Cardiac muscle cell (in vitro differentiated cells and primary cell): ENCODE results near the gene COPB1. TPM values are rescaled to one million over a fixed set of nuclear protein-coding genes. Genes with fewer than 3 reads are reported as not detected.

Source experiments
- DNase-seq, 2 donors: peaks; one replicate each; pipeline versions ENCODE4 v3.0.0 to v3.0.0-alpha.2; 2010 to 2017; ENCODE audit warnings: low read depth in 1 of 2, low spot score in 1 of 2
- H3K27ac ChIP-seq: fragments of 200-600 bp; sonication (generic); 2 replicates; pipeline ENCODE4 v1.5.1; 2016
- H3K27me3 ChIP-seq: fragments of 200-600 bp; sonication (generic); 2 replicates; pipeline ENCODE4 v1.6.0; 2016; ENCODE audit warnings: control low read depth
- H3K36me3 ChIP-seq: fragments of 200-600 bp; sonication (generic); 2 replicates; pipeline ENCODE4 v1.5.1; 2016; ENCODE audit warnings: control low read depth
- H3K4me1 ChIP-seq: fragments of 200-600 bp; sonication (generic); 2 replicates; pipeline ENCODE4 v1.8.1; 2017; ENCODE audit warnings: low read depth, mild to moderate bottlenecking, mixed run types
- H3K4me3 ChIP-seq: fragments of 200-600 bp; sonication (generic); 2 replicates; pipeline ENCODE4 v1.5.1; 2016; ENCODE audit warnings: mild to moderate bottlenecking
- H3K9me3 ChIP-seq: fragments of 200-600 bp; sonication (generic); 2 replicates; pipeline ENCODE4 v1.5.1; 2017; ENCODE audit warnings: low read depth, mild to moderate bottlenecking, control low read depth
- polyA plus RNA-seq: library from polyadenylated mRNA; unstranded; fragments of >200 nt; fragmentation: Nextera tagmentation; extraction: Ambion mirVana; gene quantifications from 2 replicates; pipeline ENCODE4 v1.2.1, GENCODE V29; 2016
- total RNA-seq: library from RNA; depleted of rRNA; stranded (reverse); fragments of >200 nt; gene quantifications from 2 replicates; pipeline ENCODE4 v1.2.3, GENCODE V29; 2016
- TF ChIP-seq, protein P1 (sequence below): IDR thresholded peaks from 2 replicates; pipeline ENCODE4 v1.5.1; 2012; ENCODE audit warnings: low read depth, mild to moderate bottlenecking, low read length

The COPB1 gene
- total and polyA plus RNA-seq, 2 experiments from 2014 or later, result 79.2 to 81.7 TPM

- TF ChIP-seq, protein P1, sequence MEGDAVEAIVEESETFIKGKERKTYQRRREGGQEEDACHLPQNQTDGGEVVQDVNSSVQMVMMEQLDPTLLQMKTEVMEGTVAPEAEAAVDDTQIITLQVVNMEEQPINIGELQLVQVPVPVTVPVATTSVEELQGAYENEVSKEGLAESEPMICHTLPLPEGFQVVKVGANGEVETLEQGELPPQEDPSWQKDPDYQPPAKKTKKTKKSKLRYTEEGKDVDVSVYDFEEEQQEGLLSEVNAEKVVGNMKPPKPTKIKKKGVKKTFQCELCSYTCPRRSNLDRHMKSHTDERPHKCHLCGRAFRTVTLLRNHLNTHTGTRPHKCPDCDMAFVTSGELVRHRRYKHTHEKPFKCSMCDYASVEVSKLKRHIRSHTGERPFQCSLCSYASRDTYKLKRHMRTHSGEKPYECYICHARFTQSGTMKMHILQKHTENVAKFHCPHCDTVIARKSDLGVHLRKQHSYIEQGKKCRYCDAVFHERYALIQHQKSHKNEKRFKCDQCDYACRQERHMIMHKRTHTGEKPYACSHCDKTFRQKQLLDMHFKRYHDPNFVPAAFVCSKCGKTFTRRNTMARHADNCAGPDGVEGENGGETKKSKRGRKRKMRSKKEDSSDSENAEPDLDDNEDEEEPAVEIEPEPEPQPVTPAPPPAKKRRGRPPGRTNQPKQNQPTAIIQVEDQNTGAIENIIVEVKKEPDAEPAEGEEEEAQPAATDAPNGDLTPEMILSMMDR, result no peak
- Histone ChIP-seq H3K27me3 (no peaks in the 10 kb centered on the region), H3K4me3 (no peak overlapping the region), H3K4me1 (no peaks in the 10 kb centered on the region), H3K27ac (no peak overlapping the region), H3K36me3 (no peaks in the 10 kb centered on the region), H3K9me3 (no peaks in the 10 kb centered on the region)
- peak in 1 of 2 donors; percentile 83 for DNase-seq
Observed at GRCh38 chr11:14411818-14412217, 87.8 kb downstream of the COPB1 start.

- H3K27ac ChIP-seq, result no peak overlapping the region
- no peaks in the 10 kb centered on the region for H3K36me3 ChIP-seq
- TF ChIP-seq, protein P1, result no peak
- no peaks in the 10 kb centered on the region for H3K9me3 ChIP-seq
- no peak overlapping the region for H3K4me3 ChIP-seq
- no peaks in the 10 kb centered on the region for H3K4me1 ChIP-seq
- no peak for DNase-seq
- H3K27me3 ChIP-seq, result no peaks in the 10 kb centered on the region
Observed at GRCh38 chr11:14409891-14410290, 89.7 kb downstream of the COPB1 start.

GRCh38 chr11:14408612-14409011, 91.0 kb downstream of the COPB1 start:
- Histone ChIP-seq H3K27ac (no peak overlapping the region), H3K36me3 (no peaks in the 10 kb centered on the region), H3K9me3 (no peaks in the 10 kb centered on the region), H3K27me3 (no peaks in the 10 kb centered on the region), H3K4me1 (no peaks in the 10 kb centered on the region), H3K4me3 (no peak overlapping the region)
- TF ChIP-seq, protein P1, result no peak
- no peak for DNase-seq

Other genes with a start within 250 kb of the COPB1 start
- gene RRAS2, start 140.6 kb downstream of the COPB1 start, total RNA-seq, result 67.8 and 74.4 TPM in 2 replicates
- 72.3 and 75.9 TPM in 2 replicates for gene RRAS2, start 140.6 kb downstream of the COPB1 start, polyA plus RNA-seq
- 88.9 and 133 TPM in 2 replicates for gene PSMA1, start 20.6 kb upstream of the COPB1 start, total RNA-seq
- gene PSMA1, start 20.6 kb upstream of the COPB1 start, polyA plus RNA-seq, result 355 and 403 TPM in 2 replicates
- 9.0 and 16.9 TPM in 2 replicates for gene PDE3B, start 144.0 kb upstream of the COPB1 start, total RNA-seq
- 6.4 and 8.3 TPM in 2 replicates for gene PDE3B, start 144.0 kb upstream of the COPB1 start, polyA plus RNA-seq